Spleen (tissue), 11 donors: ENCODE measurements around the gene ESYT3. TPM values are rescaled to one million over a fixed set of nuclear protein-coding genes. Genes with fewer than 3 reads are reported as not detected.
"Not testable (repeated sequence)": the region's sequence is repeated elsewhere in the genome, so short reads cannot be mapped to it uniquely, and the experiment has no call there.

Experiments used
- DNase-seq: peaks from one replicate; pipeline ENCODE4 v3.0.0-alpha.2; 2020
- H3K27ac ChIP-seq, 8 donors: fragments of 200-600 bp; sonication (generic) in 7 of 8; 1 replicate in 4 of 8; 2 replicates in 4 of 8; pipeline versions ENCODE4 v1.5.0 to v1.8.0; 2016 to 2021; ENCODE audit warnings: inconsistent platforms in 4 of 8, mild to moderate bottlenecking in 4 of 8, moderate library complexity in 1 of 8
- H3K27me3 ChIP-seq, 7 donors: fragments of 200-600 bp; sonication (generic) in 6 of 7; replicated peaks in 1 of 7; 1 replicate in 4 of 7; 2 replicates in 3 of 7; pipeline versions ENCODE4 v1.5.0 to v1.8.0; 2016 to 2021; ENCODE audit warnings: inconsistent platforms in 3 of 7, mild to moderate bottlenecking in 1 of 7
- H3K36me3 ChIP-seq, 6 donors: fragments of 200-600 bp; sonication (generic) in 5 of 6; 1 replicate in 4 of 6; 2 replicates in 2 of 6; pipeline versions ENCODE4 v1.5.0 to v1.8.0; 2016 to 2021; ENCODE audit warnings: inconsistent platforms in 2 of 6
- H3K4me1 ChIP-seq, 6 donors: fragments of 200-600 bp; sonication (generic) in 5 of 6; 1 replicate in 3 of 6; 2 replicates in 3 of 6; pipeline versions ENCODE4 v1.5.0 to v1.8.0; 2016 to 2021; ENCODE audit warnings: inconsistent platforms in 3 of 6
- H3K4me3 ChIP-seq, 8 donors: fragments of 200-600 bp; sonication (generic) in 7 of 8; 1 replicate in 4 of 8; 2 replicates in 4 of 8; pipeline versions ENCODE4 v1.5.0 to v1.8.0; 2016 to 2021; ENCODE audit warnings: inconsistent platforms in 4 of 8, mild to moderate bottlenecking in 4 of 8, moderate library complexity in 2 of 8
- H3K9me3 ChIP-seq, 8 donors: fragments of 200-600 bp; sonication (generic) in 7 of 8; 1 replicate in 4 of 8; 2 replicates in 4 of 8; pipeline versions ENCODE4 v1.5.0 to v1.8.0; 2016 to 2021; ENCODE audit warnings: inconsistent platforms in 4 of 8
- CTCF ChIP-seq, 11 experiments: fragments of 200-600 bp in 7 of 11; fragments of 450-650 bp in 4 of 11; sonication (generic) in 4 of 11; IDR thresholded peaks in 8 of 11; conservative IDR thresholded peaks in 3 of 11; 1 replicate in 7 of 11; 2 replicates in 4 of 11; pipeline versions ENCODE4 v1.4.0 to v1.8.0; 2016 to 2021; ENCODE audit warnings: antibody characterized with exemption in 11 of 11, inconsistent platforms in 4 of 11, mild to moderate bottlenecking in 1 of 11
- POLR2A ChIP-seq, 3 donors: fragments of 450-650 bp; IDR thresholded peaks; one replicate each; pipeline ENCODE4 v1.5.1; 2017; ENCODE audit warnings: antibody characterized with exemption in 3 of 3, mild to moderate bottlenecking in 1 of 3
- POLR2AphosphoS5 ChIP-seq, 3 donors: sonication (generic); formaldehyde crosslinking; IDR thresholded peaks; one replicate each; pipeline ENCODE4 v1.5.1; 2017; ENCODE audit warnings: antibody characterized with exemption in 3 of 3
- WGBS, 5 donors: extraction: QIAGEN DNeasy Blood & Tissue Kit in 3 of 5; methylation state at CpG; one replicate each; pipeline versions ENCODE4 v1.1.5 to v1.1.7; 2013 to 2018; 5-methylcytosine and 5-hydroxymethylcytosine counted together
- intact Hi-C: fragments of 100-400 bp; cut with DNase I; formaldehyde crosslinking; loops from one replicate; pipeline ENCODE4 v1.15.0; 2023; ENCODE audit warnings: low total_unique reads
- polyA plus RNA-seq, 3 donors: library from polyadenylated mRNA; stranded (reverse); fragments of 200-250 nt; gene quantifications; one replicate each; pipeline ENCODE4 v1.2.1, GENCODE V29; 2013
- total RNA-seq, 7 donors: library from RNA; depleted of rRNA in 3 of 7; stranded (reverse); fragments of >200 nt in 3 of 7; fragmentation: NEBNext Ultra II Directional in 4 of 7; extraction: Animal tissue kit (Norgen Biotek cat#: 25700) in 4 of 7; gene quantifications; one replicate each; pipeline versions ENCODE4 v1.1.0 to v1.2.1, GENCODE V29; 2016 to 2021
- donor health status: healthy with polysubstance abuse.
- donor health status: DM: no; HTN: no; CAD: no; lungs with moderate emphysema.
- donor health status: DM: no; HTN: no; CAD: no.
- donor health status: Bipolar disorder and iron deficiency.
- donor health status: healthy.
- donor health status: DM: no; HTN: no; CAD: no.
- donor health status: DM: yes; HTN: yes; CAD: no.

ESYT3 gene
- total and polyA plus RNA-seq, 10 donors = 0.02 TPM; not detected in 9

- WGBS, 5 donors = 95 to 96% (median 96%) methylated on average over 3 of the region's 3 CpGs
- TF ChIP-seq POLR2A (IDR thresholded peaks at IDR 0.05) (no peak), POLR2AphosphoS5 (IDR thresholded peaks at IDR 0.05) (no peak), CTCF (IDR thresholded peaks at IDR 0.05 in 8 of 11, conservative IDR thresholded peaks at IDR 0.05 in 3 of 11) (no peak)
- Histone ChIP-seq H3K27ac (no peak overlapping the region), H3K4me1 (no peaks in the 10 kb centered on the region), H3K36me3 (peaks cover 0 to 20% (median 0%) of the 10 kb centered on the region in 6 donors), H3K9me3 (no peaks in the 10 kb centered on the region), H3K4me3 (no peak overlapping the region), H3K27me3 (no peaks in the 10 kb centered on the region)
- intact Hi-C loops = no loop called here
- no peak for DNase-seq
These were observed 73.1 kb downstream of the ESYT3 start for GRCh38 chr3:138507524-138507923.

DNA sequence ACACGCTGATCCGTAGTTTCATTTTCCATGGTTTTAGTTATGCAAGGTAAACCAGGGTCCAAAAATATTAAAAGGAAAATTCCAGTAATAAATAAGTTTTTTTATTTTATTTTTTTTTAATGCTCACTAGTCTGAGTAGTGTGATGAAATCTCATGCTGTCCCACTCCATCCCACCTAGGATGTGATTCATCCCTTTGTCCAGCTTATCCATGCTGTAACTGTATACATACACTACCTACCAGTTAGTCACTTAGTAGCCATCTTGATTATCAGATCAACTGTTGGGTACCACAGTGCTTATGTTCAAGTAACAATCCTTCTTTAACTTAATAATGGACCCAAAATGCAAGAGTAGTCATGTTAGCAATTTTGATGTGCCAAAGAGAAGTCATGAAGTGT lies 75.2 kb downstream of the ESYT3 start:
- H3K27me3 ChIP-seq = no peaks in the 10 kb centered on the region
- no peak for DNase-seq
- H3K4me3 ChIP-seq = no peak overlapping the region
- H3K27ac ChIP-seq = no peak overlapping the region
- TF ChIP-seq CTCF (IDR thresholded peaks at IDR 0.05 in 8 of 11, conservative IDR thresholded peaks at IDR 0.05 in 3 of 11) = no peak
- no peak for TF ChIP-seq POLR2A (IDR thresholded peaks at IDR 0.05)
- TF ChIP-seq POLR2AphosphoS5 (IDR thresholded peaks at IDR 0.05) = no peak
- peaks cover 0 to 20% (median 0%) of the 10 kb centered on the region in 6 donors for H3K36me3 ChIP-seq
- H3K4me1 ChIP-seq = no peaks in the 10 kb centered on the region
- WGBS, 5 donors = 93 to 100% (median 96%) methylated on average over 2 of the region's 2 CpGs
- intact Hi-C loops = no loop called here
- H3K9me3 ChIP-seq = no peaks in the 10 kb centered on the region

GRCh38 chr3:138511945-138512344 lies 77.5 kb downstream of the ESYT3 start:
- intact Hi-C loops = no loop called here
- H3K9me3 ChIP-seq = peaks cover 0 to under 1% (median 0%) of the 10 kb centered on the region in 8 donors
- TF ChIP-seq POLR2A (IDR thresholded peaks at IDR 0.05) (no peak), POLR2AphosphoS5 (IDR thresholded peaks at IDR 0.05) (no peak), CTCF (IDR thresholded peaks at IDR 0.05 in 8 of 11, conservative IDR thresholded peaks at IDR 0.05 in 3 of 11) (no peak)
- no peak for DNase-seq
- H3K27ac ChIP-seq = no peak overlapping the region
- H3K4me1 ChIP-seq = no peaks in the 10 kb centered on the region
- H3K27me3 ChIP-seq = no peaks in the 10 kb centered on the region
- no peak overlapping the region for H3K4me3 ChIP-seq
- H3K36me3 ChIP-seq = peaks cover 0 to 21% (median 0%) of the 10 kb centered on the region in 6 donors

DNA sequence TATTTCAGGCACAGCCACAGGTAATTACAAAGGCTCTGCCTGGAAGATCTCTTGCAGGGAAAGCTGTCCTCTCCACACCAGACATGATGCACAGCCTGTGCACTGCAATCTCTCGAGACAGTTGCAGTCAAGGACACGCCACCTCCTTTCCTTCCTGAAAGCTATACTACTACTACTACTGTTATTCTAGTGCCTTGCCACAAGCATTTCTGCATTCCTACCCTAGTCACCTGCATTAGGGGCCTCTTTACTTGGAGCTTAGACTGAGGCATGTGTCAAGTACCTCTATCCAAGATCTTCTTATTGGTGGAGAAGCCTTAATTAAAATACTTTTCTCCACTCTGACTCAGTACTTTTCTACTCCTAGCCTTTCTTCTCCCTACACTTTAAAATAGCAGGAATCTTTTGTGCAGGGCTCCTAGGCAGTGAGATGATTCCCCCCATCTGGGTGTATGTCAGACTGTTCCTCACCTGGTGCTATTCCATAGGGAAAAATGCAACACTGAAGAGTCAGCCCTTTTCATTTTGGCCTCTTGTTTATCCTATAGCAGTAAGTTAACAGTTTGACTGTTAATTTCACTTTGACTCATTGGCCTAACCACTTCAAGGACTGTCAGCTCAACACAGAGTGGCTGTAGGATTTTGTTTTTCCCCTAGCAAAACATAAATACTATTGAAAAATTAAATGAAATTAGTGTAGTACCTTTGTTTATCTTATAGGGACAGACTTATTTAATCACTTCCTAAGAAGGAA lies 78.9 kb downstream of the ESYT3 start:
- no peak for DNase-seq
- Histone ChIP-seq H3K27me3 (no peaks in the 10 kb centered on the region), H3K4me1 (no peaks in the 10 kb centered on the region), H3K4me3 (no peak overlapping the region), H3K36me3 (peaks cover 0 to 27% (median 9%) of the 10 kb centered on the region in 6 donors), H3K27ac (no peak overlapping the region), H3K9me3 (peaks cover 0 to 13% (median 12%) of the 10 kb centered on the region in 8 donors)
- intact Hi-C loops = no loop called here
- no peak for TF ChIP-seq POLR2AphosphoS5 (IDR thresholded peaks at IDR 0.05)
- no peak for TF ChIP-seq POLR2A (IDR thresholded peaks at IDR 0.05)
- no peak for TF ChIP-seq CTCF (IDR thresholded peaks at IDR 0.05 in 8 of 11, conservative IDR thresholded peaks at IDR 0.05 in 3 of 11)
- 41 to 59% (median 49%) methylated on average over 2 of the region's 2 CpGs for WGBS, 5 donors

DNA sequence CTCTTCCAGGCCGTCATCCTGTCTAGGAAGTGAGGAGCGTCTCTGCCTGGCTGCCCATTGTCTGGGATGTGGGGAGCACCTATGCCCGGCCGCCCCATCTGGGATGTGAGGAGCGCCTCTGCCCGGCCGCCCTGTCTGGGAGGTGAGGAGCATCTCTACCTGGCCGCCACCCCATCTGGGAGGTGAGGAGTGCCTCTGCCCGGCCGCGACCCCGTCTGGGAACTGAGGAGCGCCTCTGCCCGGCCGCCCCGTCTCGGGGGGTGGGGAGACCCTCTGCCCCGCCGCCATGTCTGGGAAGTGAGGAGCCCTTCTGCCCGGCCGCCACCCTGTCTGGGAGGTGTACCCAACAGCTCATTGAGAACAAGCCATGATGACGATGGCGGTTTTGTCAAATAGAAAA lies 87.0 kb downstream of the ESYT3 start:
- DNase-seq, H3K4me3 ChIP-seq, H3K27me3 ChIP-seq, intact Hi-C loops, H3K4me1 ChIP-seq, H3K27ac ChIP-seq: not testable (repeated sequence)
- Histone ChIP-seq H3K9me3 (peaks cover 0 to 28% (median 19%) of the 10 kb centered on the region in 8 donors), H3K36me3 (peaks cover 0 to 39% (median 13%) of the 10 kb centered on the region in 6 donors)
- WGBS, 5 donors = 96 to 100% (median 98%) methylated on average over 14 to 23 of the region's 23 CpGs
